CD4-positive, alpha-beta T cell treated with Interleukin-10 for 1 hour (primary cell): ENCODE data around the gene RPL37A.
A peak's percentile ranks its signal among the peaks of the same experiment; 100 is the strongest.
"Not testable (repeated sequence)": the region's sequence is repeated elsewhere in the genome, so short reads cannot be mapped to it uniquely, and the experiment has no call there.

Source experiments
- DNase-seq: peaks from one replicate; pipeline ENCODE4 v3.0.0-alpha.2; 2020

Gene RPL37A

DNA sequence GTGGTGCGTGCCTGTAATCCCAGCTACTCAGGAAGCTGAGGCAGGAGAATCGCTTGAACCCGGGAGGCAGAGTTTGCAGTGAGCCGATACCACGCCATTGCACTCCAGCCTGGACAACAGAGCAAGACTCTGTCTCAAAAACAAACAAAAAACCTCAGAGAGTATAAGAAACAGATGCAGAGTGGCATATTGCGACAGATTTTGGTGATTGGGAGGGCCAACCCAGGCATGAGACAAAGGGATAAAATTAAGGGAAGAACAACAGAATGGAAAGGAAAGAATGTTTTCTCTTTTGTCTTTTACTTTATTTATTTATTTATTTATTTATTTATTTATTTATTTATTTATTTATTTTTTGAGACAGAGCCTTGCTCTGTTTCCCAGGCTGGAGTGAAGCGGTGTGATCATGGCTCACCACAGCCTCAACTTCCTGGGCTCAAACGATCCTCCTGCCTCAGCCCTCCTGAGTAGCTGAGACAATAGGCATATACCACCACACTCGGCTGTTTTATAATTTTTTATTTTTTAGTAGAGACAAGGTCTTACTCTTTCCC, 20.0 kb downstream of the RPL37A start:
- not testable (repeated sequence) for DNase-seq

DNA sequence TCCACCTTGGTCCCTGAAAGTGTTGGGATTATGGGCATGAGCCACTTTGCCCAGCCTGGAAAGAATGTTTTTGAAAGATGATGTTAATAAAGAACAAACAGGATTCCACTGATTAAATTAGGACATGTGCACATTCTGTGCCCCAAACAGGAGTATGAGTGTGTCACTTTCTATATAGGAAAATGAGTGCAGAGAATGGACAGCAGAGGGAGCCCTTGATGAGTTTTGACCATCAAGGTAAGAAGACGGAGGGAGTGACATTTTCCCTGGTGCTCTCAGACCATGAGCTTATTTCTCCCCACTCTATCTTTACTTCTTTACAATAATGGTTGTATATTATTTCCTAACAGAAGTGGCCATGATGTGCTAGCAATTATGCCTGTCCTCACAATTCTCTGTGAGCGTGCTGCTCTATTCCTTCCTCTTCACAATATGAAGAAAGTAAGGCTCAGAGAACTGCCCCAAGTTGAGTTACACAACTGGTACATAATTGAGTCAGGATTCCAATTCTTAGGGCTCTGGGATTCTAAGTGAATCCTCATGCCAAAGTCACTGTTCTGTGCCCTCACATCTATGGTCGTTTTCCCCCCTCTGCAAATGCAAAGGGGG, 20.6 kb downstream of the RPL37A start:
- DNase-seq, result peak; percentile 62

DNA sequence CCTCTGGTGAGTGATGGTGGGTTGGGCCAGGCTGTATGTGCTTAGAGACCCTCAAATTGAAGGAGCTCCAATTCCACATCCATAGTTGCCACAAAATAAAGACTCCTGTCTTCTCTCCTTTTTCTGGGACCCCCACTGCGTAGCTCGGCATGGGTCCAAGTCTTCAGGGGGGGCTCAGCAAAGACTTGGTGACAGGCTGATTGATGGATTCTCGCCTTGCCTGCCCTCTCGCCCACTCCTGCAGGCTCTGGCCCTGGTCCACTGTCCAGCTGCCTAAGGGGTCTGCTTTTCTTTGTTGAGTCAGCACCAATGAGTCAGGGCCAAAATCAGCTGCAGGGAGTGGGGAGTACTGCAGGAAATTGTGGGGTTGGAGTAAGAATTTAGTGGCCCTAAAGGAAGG, 21.5 kb downstream of the RPL37A start:
- no peak for DNase-seq

DNA sequence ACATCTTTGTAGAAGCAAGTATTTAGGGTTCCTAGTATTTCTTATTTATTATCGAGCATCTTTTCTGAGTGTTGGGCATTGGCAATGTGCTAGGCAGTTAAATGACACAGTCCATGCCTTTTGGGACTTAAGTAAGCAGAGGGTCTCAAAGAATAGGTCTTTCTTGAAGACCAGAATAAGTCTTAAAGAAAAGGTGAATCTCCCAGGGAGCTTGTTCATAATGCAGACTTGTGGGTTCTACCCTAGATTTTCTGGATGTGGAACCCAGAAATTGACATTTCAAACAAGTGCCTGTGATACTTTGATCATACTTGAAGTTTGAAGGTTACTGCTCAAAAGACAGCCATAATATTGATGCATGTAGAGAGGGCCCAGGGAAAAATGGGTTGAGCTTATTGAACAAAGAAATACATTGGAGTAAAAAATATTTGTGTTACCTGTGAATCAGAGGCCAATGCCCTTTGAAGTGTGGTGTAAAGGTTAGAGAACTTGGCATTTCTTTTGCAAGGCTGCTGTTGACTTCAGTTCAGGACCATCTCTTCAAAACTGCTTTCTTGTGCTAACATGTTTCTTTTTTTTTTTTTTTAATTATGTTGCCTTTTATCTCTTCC, 24.4 kb downstream of the RPL37A start:
- DNase-seq, result no peak

DNA sequence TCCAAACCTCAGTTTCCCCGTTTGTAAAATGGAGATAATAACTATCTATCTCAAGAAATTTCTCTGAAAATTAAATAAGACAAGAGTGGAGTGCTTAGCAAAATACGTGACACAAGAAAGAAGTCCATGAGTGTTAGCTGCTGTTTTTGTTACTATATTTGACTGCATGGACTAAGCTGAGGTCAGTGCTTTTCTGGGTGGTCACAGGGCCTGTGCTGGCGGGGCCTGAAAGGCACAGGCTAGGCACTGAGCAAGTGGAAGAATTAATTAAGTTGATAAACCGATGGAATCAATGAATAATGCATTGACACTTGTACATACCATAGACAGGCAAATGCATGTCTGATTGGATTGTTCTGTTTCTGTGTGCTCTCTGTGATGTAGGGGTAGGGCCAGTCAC, 27.3 kb downstream of the RPL37A start:
- no peak for DNase-seq

DNA sequence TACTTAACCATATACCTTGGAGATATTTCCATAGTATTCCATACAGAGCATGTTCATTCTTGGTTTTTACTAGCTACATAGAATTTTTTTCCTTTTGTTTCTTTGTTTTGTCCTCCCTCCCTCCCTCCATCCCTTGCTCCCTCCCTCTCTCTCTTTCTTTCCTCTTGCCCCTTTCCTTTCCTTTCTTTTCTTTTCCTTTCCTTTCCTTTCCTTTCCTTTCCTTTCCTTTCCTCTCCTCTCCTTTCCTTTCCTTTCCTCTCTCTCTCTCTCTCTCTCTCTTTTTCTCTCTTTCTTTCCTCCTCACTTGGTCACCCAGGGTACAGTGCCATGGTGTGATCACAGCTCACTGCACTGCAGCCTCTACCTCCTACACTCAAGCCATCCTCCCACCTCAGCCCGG, 28.3 kb downstream of the RPL37A start:
- no peak for DNase-seq

DNA sequence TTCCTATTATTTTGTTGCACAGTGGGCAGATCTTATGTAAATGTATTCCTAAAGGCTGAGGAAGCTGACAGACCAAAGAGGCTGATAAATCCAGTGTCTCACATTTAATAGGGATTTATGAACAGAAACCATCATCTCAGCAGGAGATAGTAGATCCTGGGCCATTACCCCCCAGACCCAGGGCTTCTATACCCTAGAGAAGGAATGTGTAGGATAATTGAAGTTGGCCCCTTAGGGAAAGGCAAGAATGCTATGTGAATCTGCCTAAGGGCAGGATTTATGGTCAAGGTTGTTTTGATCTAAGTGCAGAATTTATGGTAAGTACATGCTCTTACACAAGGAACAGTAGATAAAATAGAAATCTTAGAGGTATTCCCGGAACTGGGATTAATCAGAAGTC, 29.0 kb downstream of the RPL37A start:
- no peak for DNase-seq

DNA sequence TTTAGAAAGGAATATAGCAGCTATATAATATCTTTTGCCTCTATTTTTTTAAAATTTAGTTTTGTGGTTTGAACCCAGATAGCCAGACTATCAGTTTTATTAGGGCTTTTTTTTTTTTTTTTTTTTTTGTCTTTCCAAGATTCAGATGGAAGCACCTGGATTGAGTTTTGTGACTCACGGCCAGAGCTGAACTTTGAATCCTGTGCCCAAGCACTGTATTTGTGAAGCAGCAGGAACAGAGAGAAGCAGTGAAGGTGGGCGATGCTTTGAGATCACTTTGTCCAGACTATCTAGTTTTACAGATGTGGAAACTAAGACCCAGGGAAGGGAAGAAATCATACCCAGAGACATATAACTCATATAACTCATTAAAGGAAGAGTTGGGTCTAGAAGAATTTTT, 33.9 kb downstream of the RPL37A start:
- no peak for DNase-seq

DNA sequence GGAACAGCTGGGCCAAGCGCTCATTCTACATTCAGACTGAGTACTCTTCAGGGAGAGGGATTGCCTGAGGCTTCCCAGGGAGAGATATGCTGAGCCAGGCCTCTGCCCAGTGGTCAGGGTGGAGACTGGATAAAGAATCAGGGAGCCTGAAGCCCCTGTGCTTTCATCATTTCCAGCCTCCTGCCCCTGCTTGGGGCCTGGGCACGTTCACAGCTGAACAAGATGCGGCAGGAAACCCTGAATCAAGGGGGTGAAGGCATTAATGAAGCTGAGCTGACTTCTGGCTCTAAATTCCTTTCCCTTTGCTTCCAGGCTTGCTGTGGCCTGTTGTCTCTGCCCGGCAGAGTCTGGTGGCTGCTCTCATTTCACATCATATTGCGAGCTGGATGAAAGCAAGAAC, 35.0 kb downstream of the RPL37A start:
- DNase-seq, result no peak

DNA sequence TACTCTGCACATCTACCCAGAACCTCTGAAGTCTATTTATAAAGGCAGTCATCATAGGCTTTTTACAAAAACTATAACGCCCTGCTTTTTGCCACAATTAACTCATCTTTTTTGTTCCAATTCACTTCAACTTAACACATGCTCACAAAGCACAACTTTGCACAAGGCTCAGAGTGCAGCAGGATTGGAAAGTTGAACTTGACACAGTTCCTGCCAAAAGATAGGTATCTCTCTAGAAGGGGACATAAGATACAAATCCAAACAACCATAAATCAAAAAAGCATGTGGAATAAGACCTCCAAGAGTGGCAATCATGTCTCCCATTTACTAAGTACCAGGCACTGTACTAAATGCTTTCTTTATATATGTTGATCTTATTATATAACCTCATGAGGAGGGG, 36.2 kb downstream of the RPL37A start:
- DNase-seq, result no peak

DNA sequence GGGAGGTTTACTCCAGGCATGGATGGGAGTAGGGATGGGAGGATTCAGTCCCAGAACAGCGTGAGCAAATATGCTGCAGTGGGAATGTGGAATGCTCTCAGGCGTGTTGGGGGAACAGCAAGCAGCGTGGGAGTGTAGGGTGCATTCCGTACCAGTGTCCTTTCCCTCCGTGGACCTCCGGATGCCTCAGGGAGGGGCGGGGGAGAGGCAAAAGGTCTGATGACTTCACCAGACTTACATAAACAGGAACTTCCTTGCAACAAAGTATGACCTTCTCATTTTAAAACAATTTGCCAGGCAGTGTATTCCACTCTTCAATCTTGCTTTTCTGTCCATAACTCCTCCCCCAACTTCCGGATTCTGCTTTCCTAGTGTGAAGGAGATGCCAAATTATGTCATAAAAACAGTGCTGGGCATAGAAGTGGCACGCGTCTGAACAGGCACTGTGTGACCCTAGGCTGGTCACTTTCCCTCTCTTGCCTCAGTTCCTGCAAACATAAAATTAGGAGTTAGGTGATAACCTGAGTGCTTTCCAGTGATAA, 36.9 kb downstream of the RPL37A start:
- DNase-seq, result no peak

DNA sequence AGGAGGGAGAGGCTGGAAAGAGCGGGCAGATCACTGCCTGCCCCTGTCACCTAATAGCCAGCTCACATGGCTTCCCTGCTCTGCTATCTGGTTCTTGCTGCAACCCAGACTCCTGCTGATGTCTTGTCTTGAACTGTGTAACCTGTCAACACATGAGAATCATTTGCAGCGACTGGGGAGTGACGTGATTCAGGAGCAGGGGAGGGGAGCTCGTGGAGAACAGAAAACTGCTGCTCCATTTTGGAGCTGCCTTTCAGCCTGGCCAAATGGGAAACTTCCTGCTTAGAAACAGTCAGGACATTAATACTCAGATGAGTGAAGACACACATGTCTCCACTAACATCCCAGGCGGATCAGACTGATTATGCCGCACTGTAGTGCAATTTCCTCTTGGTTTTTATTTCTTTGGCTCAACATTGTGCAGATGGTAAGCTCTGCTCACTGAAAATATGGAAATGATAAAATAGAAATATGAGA, 38.1 kb downstream of the RPL37A start:
- no peak for DNase-seq

DNA sequence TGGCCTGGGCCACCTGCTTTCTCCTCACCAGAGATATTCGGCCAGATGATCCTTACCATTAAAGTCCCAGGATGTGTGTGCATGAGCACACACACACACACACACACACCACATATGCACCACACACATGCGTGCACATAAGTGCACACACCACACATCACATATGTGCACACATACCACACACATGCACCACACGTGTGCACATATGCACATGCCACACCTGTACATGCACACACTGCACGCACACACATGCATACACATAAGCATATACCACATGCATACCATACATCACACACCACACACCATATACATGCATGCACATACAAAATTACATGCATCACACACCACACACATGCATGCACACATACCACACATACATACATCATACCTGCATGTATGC, 38.7 kb downstream of the RPL37A start:
- no peak for DNase-seq

DNA sequence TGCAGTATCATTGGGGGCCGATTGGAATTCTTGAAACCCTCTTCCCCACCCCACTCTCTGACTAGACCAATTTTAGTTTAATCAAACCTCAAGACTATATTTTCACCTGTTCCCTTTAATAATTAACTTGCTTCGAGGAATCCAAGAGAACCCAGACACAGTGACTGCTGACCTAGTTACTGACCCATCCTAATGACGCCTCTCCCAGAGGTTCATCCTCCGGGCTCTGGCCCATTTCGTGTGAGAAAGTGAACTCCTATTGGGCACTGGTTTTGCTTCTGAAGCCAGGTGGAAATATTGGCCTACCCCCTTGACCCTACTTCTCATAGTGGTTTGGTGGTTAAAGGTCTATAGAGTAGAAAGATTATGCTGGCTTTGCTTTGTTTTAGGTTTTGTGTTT, 39.9 kb downstream of the RPL37A start:
- no peak for DNase-seq

DNA sequence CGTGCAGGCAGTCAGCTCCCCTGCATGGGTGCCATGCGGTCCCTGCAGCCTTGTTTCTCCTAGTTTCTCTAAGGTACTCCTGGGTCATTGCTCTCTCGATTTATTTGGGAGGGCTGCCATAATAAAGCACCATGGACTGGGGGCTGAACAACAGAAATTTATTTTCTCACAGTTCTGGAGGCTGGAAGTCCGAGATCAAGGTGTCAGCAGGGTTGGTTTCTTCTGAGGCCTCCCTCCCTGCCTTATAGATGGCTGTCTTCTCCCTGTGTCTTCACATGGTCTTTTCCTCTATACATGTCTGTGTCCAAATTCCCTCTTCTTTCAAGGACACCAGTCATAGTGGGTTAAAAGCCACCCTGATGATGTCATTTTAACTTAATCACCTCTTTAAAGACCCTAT, 40.5 kb downstream of the RPL37A start:
- DNase-seq, result no peak

DNA sequence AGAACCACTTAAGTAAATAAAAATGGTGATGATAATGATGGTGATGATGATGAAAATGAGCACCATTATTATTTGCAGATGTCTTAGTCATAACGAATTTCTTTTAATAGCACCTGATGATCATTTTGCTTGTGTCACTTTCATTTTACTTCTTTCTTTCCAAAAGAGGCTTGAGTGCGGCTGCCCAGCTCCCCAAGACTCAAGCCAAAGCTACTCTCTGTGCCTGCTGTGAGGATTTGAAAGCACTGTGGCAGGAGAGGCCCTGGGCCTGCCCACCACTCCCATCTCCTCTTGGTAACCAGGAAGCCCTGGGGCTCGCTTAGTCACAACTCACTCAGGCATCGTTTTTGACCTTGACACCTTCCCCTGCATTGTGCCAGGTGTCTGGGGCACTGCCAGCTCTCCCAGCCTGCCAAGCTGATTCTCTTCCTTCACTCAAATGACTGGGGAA, 41.2 kb downstream of the RPL37A start:
- no peak for DNase-seq

DNA sequence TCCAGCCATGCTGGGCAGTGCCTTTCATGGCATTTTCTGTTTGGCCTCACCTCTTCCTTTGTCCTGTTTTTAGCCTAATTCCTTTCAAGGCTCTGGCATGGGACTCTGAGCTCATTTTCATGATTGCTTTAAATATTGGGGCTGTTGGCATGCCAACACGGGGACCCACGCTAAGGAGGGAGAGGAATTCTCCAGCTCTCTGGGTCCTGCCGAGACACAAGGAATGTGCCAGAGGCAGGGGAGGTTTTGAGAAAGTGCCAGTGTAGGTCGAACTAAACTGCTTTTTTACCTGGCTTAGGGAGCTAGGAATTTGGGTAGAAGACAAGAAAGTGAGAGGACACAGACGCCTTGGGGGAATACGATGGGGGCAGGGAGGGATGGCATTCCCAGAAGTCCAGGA, 42.3 kb downstream of the RPL37A start:
- DNase-seq, result no peak

DNA sequence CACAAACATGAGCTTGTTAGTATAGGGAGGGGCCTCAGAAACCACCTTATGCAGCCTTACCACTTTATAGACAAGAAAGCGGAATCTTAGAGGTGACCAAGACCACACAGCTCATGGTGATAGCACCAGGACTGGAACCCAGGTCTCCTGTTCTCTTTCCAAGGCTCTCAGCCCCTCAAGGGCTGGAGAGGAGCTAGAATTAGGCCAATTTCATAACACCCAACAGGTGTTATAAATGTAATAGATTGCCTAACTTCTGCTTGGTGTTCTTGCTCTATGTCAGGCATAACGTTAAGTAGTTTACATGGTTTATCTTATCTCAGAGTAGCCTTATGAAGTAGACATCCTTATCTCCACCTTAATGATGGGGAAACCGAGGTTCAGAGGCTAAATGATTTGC, 42.9 kb downstream of the RPL37A start:
- DNase-seq, result no peak

DNA sequence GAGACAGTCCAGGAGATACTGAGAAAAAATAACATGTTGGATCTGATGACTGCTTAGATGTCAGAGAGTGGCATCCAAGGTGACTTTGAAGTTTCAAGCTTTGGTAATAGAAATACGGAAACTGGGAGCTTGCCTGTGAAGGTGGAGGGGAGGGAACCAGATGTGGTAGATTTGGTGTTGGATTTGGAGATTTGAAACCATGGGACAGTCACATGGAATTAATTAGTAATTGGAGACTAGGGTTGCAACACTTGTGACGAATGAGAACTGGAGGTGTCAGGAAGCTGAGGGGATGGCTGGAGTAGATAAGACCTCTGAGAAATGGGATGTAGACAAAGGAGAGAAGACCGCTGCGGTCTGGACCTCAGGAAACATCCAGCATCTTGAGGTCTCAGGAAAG, 46.7 kb downstream of the RPL37A start:
- no peak for DNase-seq

DNA sequence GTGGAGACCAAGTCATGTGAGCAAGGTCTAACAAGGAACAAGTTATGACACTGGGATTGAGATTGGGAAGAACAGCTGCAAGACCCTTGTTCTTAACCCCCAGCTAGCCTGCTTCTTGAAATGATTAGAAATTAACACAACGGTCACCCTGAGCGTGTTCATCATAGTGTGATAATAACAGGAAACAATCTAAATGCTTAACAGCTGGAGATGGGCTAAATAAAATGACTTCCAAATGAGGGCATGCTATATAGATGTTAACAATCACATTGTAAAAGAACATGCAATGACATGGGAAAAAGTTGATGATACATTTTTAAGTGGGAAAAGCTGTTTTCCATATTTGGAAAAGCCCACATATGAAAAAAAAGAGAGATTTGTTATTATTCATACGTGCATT, 47.6 kb downstream of the RPL37A start:
- DNase-seq, result no peak

DNA sequence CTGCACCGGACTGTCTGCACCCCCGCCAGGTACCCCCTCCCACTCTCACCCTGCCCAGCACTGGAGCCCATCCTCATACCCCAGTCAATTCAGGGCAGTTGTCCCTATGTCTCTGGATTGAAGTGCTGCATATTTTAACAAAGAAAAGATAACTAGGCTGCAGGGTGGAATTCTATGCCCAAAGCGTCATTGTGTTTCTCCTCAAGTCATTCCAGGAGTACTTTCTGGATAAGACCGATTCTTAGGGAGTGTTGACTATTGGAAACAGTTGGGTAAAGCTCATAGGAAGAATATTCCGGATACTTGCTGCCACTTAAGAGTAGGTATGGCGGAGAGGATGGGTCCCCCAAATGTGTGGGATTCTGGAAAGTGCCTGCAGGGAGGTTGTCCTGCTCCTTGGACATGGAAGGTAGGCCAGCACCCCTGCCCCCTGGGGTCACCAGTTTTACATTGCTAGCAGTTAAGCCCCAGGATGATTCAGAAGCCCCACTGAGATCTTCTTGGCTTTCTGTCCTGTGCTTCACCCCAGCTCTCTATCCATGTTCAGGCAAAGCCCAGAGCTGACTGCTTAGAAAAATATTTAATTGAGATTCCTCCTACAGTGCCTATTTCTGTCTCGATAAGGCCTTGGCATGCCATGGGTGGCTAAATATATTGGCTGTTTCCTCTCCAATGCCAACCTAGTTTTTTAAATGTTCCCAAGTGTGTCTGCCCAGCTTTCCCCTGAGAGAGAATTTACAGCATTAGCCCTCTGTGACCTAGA, 48.2 kb downstream of the RPL37A start:
- no peak for DNase-seq

DNA sequence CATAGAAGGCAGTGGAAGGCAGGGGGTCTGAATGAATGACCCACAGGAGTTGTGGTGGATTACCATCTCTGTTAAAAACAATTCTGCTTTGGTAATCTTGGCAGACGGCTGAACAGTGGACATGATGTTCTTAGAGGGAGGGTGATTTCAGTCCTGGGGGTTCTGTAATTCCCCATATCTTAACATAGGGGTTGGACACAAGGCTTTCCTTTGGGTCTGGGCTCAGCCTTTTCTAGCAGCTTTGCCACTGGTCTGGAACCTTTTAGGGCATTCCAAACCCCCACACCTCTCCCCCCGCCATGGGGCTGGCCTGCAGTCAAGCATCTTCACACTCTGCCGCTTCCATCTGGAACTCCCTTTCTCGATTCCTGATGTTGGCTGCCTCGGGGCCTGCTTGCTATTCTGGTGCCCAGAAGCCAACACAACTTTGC, 50.3 kb downstream of the RPL37A start:
- DNase-seq, result no peak

DNA sequence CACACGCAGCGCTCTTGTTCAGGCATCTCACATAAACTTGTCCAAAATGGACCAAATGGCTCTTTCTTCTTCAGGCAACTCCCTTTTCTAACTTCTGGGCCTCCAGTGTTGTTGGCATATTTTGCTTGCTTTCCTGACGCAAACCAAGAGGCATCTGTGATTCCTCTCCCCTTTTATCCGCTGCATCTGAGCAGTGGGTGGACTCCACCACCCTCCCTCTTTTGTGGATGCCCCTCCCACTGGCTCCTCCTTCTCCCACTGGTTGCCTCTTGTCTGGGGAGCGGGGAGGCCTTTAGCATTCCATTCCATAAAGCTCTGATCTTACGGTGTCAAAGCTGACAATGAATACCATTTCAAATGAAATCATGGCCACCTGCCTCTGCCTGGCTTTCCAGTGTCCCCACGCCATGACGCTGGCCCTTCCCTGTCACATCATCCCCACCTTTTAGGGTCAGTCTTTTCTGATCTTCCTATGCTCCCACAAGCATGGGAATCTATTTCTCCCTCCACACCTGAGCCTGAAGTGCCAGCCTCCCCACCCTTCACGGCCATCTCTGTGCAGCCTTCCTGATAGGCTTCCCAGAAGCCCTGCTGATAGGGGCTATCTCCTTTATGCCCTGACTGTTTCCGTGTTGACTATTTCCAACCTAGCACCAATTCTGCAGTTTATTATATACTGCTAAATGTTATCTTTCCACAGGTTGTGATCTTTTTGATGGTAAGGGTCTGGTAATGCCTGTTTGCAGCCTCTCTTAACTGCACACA, 51.5 kb downstream of the RPL37A start:
- DNase-seq, result no peak
